Heart right ventricle (tissue), 16 donors: ENCODE results near the gene CORO2A. TPM values are rescaled to one million over a fixed set of nuclear protein-coding genes. Genes with fewer than 3 reads are reported as not detected.

ENCODE experiments used
- ATAC-seq, 8 donors: fragments of 200-7000 bp; cut with Tn5 transposase; one replicate each; pipeline ENCODE4 v1.9.1; 2020; ENCODE audit warnings: mild to moderate bottlenecking in 8 of 8, moderate library complexity in 8 of 8, moderate number of reproducible peaks in 1 of 8
- DNase-seq, 2 donors: peaks; one replicate each; pipeline ENCODE4 v3.0.0-alpha.2; 2020
- H3K27ac ChIP-seq, 10 donors: fragments of 200-600 bp; sonication (generic) in 2 of 10; one replicate each; pipeline versions ENCODE4 v1.5.0 to v1.8.0; 2020 to 2022; ENCODE audit warnings: mild to moderate bottlenecking in 3 of 10
- H3K27me3 ChIP-seq, 7 donors: fragments of 200-600 bp; one replicate each; pipeline ENCODE4 v1.8.0; 2021 to 2022; ENCODE audit warnings: mild to moderate bottlenecking in 2 of 7
- H3K36me3 ChIP-seq, 9 donors: fragments of 200-600 bp; sonication (generic) in 1 of 9; one replicate each; pipeline versions ENCODE4 v1.5.0 to v1.8.0; 2020 to 2022; ENCODE audit warnings: mild to moderate bottlenecking in 2 of 9
- H3K4me1 ChIP-seq, 9 donors: fragments of 200-600 bp; sonication (generic) in 1 of 9; one replicate each; pipeline versions ENCODE4 v1.5.0 to v1.8.0; 2020 to 2022; ENCODE audit warnings: mild to moderate bottlenecking in 4 of 9
- H3K4me3 ChIP-seq, 10 donors: fragments of 200-600 bp; sonication (generic) in 2 of 10; one replicate each; pipeline versions ENCODE4 v1.5.0 to v1.8.0; 2020 to 2022; ENCODE audit warnings: mild to moderate bottlenecking in 7 of 10, moderate library complexity in 2 of 10
- H3K9me3 ChIP-seq, 11 donors: fragments of 200-600 bp in 10 of 11; sonication (generic) in 2 of 11; one replicate each; pipeline versions ENCODE4 v1.5.0 to v1.8.0; 2013 to 2022; ENCODE audit warnings: mild to moderate bottlenecking in 2 of 11, control low read depth in 1 of 11, moderate library complexity in 1 of 11
- CTCF ChIP-seq, 9 donors: fragments of 200-600 bp; sonication (generic) in 2 of 9; IDR thresholded peaks; one replicate each; pipeline versions ENCODE4 v1.5.0 to v1.8.0; 2021 to 2022; ENCODE audit warnings: antibody characterized with exemption in 9 of 9, mild to moderate bottlenecking in 5 of 9, moderate library complexity in 1 of 9
- WGBS, 2 donors: extraction: QIAGEN DNeasy Blood & Tissue Kit; methylation state at CpG; one replicate each; pipeline ENCODE4 v1.1.7; 2013; ENCODE audit warnings: inconsistent platforms in 1 of 2; 5-methylcytosine and 5-hydroxymethylcytosine counted together
- intact Hi-C, 10 donors: fragments of 100-400 bp; cut with DNase I; formaldehyde crosslinking; loops; one replicate each; pipeline versions ENCODE4 v1.11.1 to v1.14.2; 2022
- polyA plus RNA-seq, 2 donors: library from polyadenylated mRNA; stranded (reverse); fragments of 200-250 nt; gene quantifications; one replicate each; pipeline ENCODE4 v1.2.3, GENCODE V29; 2013
- total RNA-seq, 10 donors: library from RNA; stranded (reverse); fragmentation: NEBNext Ultra II Directional in 3 of 10; extraction: Animal tissue kit (Norgen Biotek cat#: 25700) in 3 of 10; gene quantifications; one replicate each; pipeline versions ENCODE4 v1.2.1 to v1.2.4, GENCODE V29; 2021 to 2023
- donor health status: Arrhythmogenic right ventricular cardiomyopathy.
- donor health status: ischemic (EF 13 %, LVEDD 7.1; RV severe dilation, severe dysfunction).
- donor health status: healthy with polysubstance abuse.
- donor health status: DM: no; HTN: yes; CAD: no.
- donor health status: DM: no; HTN: no; CAD: no.
- donor health status: ischemic (EF 25% LVEDD 6.9; RV normal size, moderate dysfunction).
- donor health status: ischemic (EF 25% LVEDD 5.7; RV mildly dilated, moderate dysfunction).
- donor health status: healthy.
- donor health status: DM: yes; HTN: yes; CAD: no.
- donor health status: Ischemic cardiomyopathy.
- donor health status: ischemic (EF 35%, LVEDD 5.7; RV mildly dilated, moderate dysfunction).
- donor health status: nonischemic (EF 11% LVEDD 7.7; RV severe dilation, severe dysfunction).
- donor health status: DM: yes; HTN: yes; CAD: no.
- donor health status: PGD.
- donor health status: ischemic (EF 29% LVEDD 5.4; RV normal size, mild dysfunction).
- donor health status: nonischemic (EF 23%, LVEDD 6.1; RV moderate dilation, normal function).

CORO2A gene
- total and polyA plus RNA-seq, 12 donors: 0.06 to 0.90 (median 0.23) TPM

- ATAC-seq (no peak), DNase-seq (no peak)
- intact Hi-C loops: loop anchor here in 4 of 10 donors (10.0 kb wide), 2 partner anchors 127 to 277 kb away; partner anchors contain the start of gene TRMO (in 1 of the 4)
- no peak for TF ChIP-seq CTCF (IDR thresholded peaks at IDR 0.05)
- Histone ChIP-seq H3K27me3 (no peaks in the 10 kb centered on the region), H3K9me3 (no peaks in the 10 kb centered on the region), H3K4me3 (no peak overlapping the region), H3K4me1 (peaks cover 0 to 7% (median 0%) of the 10 kb centered on the region in 9 donors), H3K36me3 (peaks cover 0 to 61% (median 0%) of the 10 kb centered on the region in 9 donors), H3K27ac (no peak overlapping the region)
- WGBS, 2 donors: 66 to 68% methylated on average over 5 of the region's 5 CpGs
Measured at GRCh38 chr9:98202252-98202651, 9.8 kb upstream of the CORO2A start.

- DNase-seq (no peak), ATAC-seq (no peak)
- H3K27ac ChIP-seq: no peak overlapping the region
- peaks cover 0 to 7% (median 0%) of the 10 kb centered on the region in 9 donors for H3K4me1 ChIP-seq
- H3K4me3 ChIP-seq: no peak overlapping the region
- intact Hi-C loops: loop anchor here in 4 of 10 donors (10.0 kb wide), 2 partner anchors 127 to 277 kb away; partner anchors contain the start of gene TRMO (in 1 of the 4)
- H3K9me3 ChIP-seq: no peaks in the 10 kb centered on the region
- WGBS, 2 donors: 95% methylated on average over 7 of the region's 7 CpGs
- TF ChIP-seq CTCF (IDR thresholded peaks at IDR 0.05): no peak
- H3K36me3 ChIP-seq: peaks cover 0 to 59% (median 0%) of the 10 kb centered on the region in 9 donors
- no peaks in the 10 kb centered on the region for H3K27me3 ChIP-seq
Measured at GRCh38 chr9:98201749-98202148, 9.3 kb upstream of the CORO2A start.

- TF ChIP-seq CTCF (IDR thresholded peaks at IDR 0.05): no peak
- intact Hi-C loops: loop anchor here in 4 of 10 donors (10.0 kb wide), 2 partner anchors 126 to 276 kb away; partner anchors contain the start of gene TRMO (in 1 of the 4)
- no peaks in the 10 kb centered on the region for H3K27me3 ChIP-seq
- no peak for ATAC-seq
- H3K4me1 ChIP-seq: peaks cover 0 to 7% (median 0%) of the 10 kb centered on the region in 9 donors
- 86 to 96% methylated on average over 6 of the region's 6 CpGs for WGBS, 2 donors
- peaks cover 0 to 59% (median 0%) of the 10 kb centered on the region in 9 donors for H3K36me3 ChIP-seq
- no peak overlapping the region for H3K27ac ChIP-seq
- H3K9me3 ChIP-seq: no peaks in the 10 kb centered on the region
- DNase-seq: no peak
- no peak overlapping the region for H3K4me3 ChIP-seq
Measured at GRCh38 chr9:98201102-98201501, 8.7 kb upstream of the CORO2A start.

GRCh38 chr9:98199388-98200033 lies 7.1 kb upstream of the CORO2A start:
- no peak for TF ChIP-seq CTCF (IDR thresholded peaks at IDR 0.05)
- ATAC-seq: no peak
- intact Hi-C loops: loop anchor here in 5 of 10 donors (10.0 kb wide), 2 partner anchors 125 to 275 kb away; partner anchors contain the start of gene TRMO (in 1 of the 5)
- Histone ChIP-seq H3K27ac (no peak overlapping the region), H3K27me3 (no peaks in the 10 kb centered on the region), H3K9me3 (no peaks in the 10 kb centered on the region), H3K36me3 (peaks cover 0 to 54% (median 0%) of the 10 kb centered on the region in 9 donors), H3K4me1 (no peaks in the 10 kb centered on the region), H3K4me3 (no peak overlapping the region)
- WGBS, 2 donors: 89 to 93% methylated on average over 20 of the region's 20 CpGs
- no peak for DNase-seq
